Astrocyte (in vitro differentiated cells and primary cell): Measurements from ENCODE around the gene FBXO44. TPM values are rescaled to one million over a fixed set of nuclear protein-coding genes. Genes with fewer than 3 reads are reported as not detected.

Experiments
- DNase-seq: peaks from one replicate; pipeline ENCODE4 v3.0.0-alpha.2; 2010; ENCODE audit warnings: low read depth
- FAIRE-seq: peaks from 2 replicates; lab custom pipeline; 2011; peaks lifted over from hg19 to GRCh38; lab: Jason Lieb, UNC
- H2AFZ ChIP-seq: 2 replicates; pipeline ENCODE4 v1.6.0; 2012; ENCODE audit warnings: low read depth, low read length, inconsistent platforms
- H3K27ac ChIP-seq: 2 replicates; pipeline ENCODE4 v1.5.1; 2011; ENCODE audit warnings: low read depth, low read length, inconsistent platforms
- H3K27me3 ChIP-seq: 2 replicates; pipeline ENCODE4 v1.6.0; 2011; ENCODE audit warnings: low read length, inconsistent platforms; ENCODE audit not compliant: insufficient read depth
- H3K36me3 ChIP-seq: 2 replicates; pipeline ENCODE4 v1.5.1; 2011; ENCODE audit warnings: low read length, inconsistent platforms; ENCODE audit not compliant: insufficient read depth
- H3K4me1 ChIP-seq: 2 replicates; pipeline ENCODE4 v1.5.1; 2011; ENCODE audit warnings: low read length, inconsistent platforms; ENCODE audit not compliant: insufficient read depth
- H3K4me2 ChIP-seq: 2 replicates; pipeline ENCODE4 v1.6.0; 2012; ENCODE audit warnings: low read length, inconsistent platforms
- H3K4me3 ChIP-seq: 2 replicates; pipeline ENCODE4 v1.5.1; 2011; ENCODE audit warnings: low read depth, mild to moderate bottlenecking, low read length, inconsistent platforms; ENCODE audit not compliant: insufficient read depth
- H3K79me2 ChIP-seq: 2 replicates; pipeline ENCODE4 v1.6.0; 2012; ENCODE audit warnings: mild to moderate bottlenecking, low read length, inconsistent platforms; ENCODE audit not compliant: insufficient read depth
- H3K9ac ChIP-seq: 2 replicates; pipeline ENCODE4 v1.6.0; 2012; ENCODE audit warnings: mild to moderate bottlenecking, low read length, inconsistent platforms
- H3K9me3 ChIP-seq: 2 replicates; pipeline ENCODE4 v1.5.1; 2012; ENCODE audit warnings: low read depth, mild to moderate bottlenecking, low read length, inconsistent platforms; ENCODE audit not compliant: insufficient read depth
- H4K20me1 ChIP-seq: 2 replicates; pipeline ENCODE4 v1.6.0; 2012; ENCODE audit warnings: low read length, inconsistent platforms; ENCODE audit not compliant: insufficient read depth
- H3K27ac Mint-ChIP-seq: one replicate; pipeline ENCODE4 v1.8.0; 2021; ENCODE audit warnings: mild to moderate bottlenecking, mixed read lengths; ENCODE audit not compliant: unreplicated experiment
- H3K27me3 Mint-ChIP-seq: one replicate; pipeline ENCODE4 v1.8.0; 2021; ENCODE audit warnings: low read depth, mixed read lengths; ENCODE audit not compliant: unreplicated experiment
- H3K36me3 Mint-ChIP-seq: one replicate; pipeline ENCODE4 v1.8.0; 2021; ENCODE audit warnings: low read depth, mixed read lengths; ENCODE audit not compliant: unreplicated experiment
- H3K4me1 Mint-ChIP-seq: one replicate; pipeline ENCODE4 v1.8.0; 2021; ENCODE audit warnings: low read depth, mixed read lengths; ENCODE audit not compliant: unreplicated experiment
- H3K4me3 Mint-ChIP-seq: one replicate; pipeline ENCODE4 v1.8.0; 2021; ENCODE audit warnings: mild to moderate bottlenecking, moderate library complexity, mixed read lengths; ENCODE audit not compliant: unreplicated experiment
- H3K9me3 Mint-ChIP-seq: one replicate; pipeline ENCODE4 v1.8.0; 2021; ENCODE audit warnings: mild to moderate bottlenecking, mixed read lengths; ENCODE audit not compliant: unreplicated experiment
- EZH2 ChIP-seq: IDR thresholded peaks from 2 replicates; pipeline ENCODE4 v1.6.1; 2012; ENCODE audit warnings: mild to moderate bottlenecking, low read length, inconsistent platforms; ENCODE audit not compliant: insufficient read depth
- total RNA-seq: library from RNA; stranded (reverse); gene quantifications from 2 replicates; pipeline ENCODE4 v1.2.1, GENCODE V29; 2021
- TF ChIP-seq, protein P1 (sequence below): IDR thresholded peaks from 2 replicates; pipeline ENCODE4 v1.5.1; 2011; ENCODE audit warnings: low read depth, mild to moderate bottlenecking, inconsistent platforms, low read length, moderate library complexity; ENCODE audit not compliant: insufficient read depth

The FBXO44 gene
- total RNA-seq, 1 donor from 2014 or later, result 31.6 TPM

DNA sequence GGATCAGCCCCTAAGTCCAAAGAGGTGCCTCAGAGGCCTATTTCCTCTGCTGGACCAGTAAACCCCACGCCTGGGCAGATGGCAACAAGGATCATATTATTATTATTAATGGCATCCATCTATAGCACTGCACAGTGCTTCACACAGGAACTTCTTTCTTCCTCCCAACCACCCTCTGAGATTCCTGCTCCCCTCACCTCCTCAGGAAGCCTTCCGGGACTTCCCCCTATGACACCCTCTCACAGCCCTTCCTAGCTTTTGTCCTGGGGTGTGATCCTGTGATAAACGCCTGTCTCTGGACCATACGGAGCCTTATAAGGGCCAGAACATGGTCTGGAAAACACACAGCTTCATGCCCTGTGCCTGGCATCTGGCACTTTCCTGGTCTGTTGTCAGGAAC, 3.7 kb upstream of the FBXO44 start:
- DNase-seq, result no peak
- Histone ChIP-seq H3K27ac (no peak overlapping the region), H3K4me2 (peak overlapping the region; percentile 68), H3K36me3 (no peaks in the 10 kb centered on the region), H3K9me3 (no peaks in the 10 kb centered on the region), H3K79me2 (no peaks in the 10 kb centered on the region), H2AFZ (peak overlapping the region; percentile 64), H3K27me3 (peaks cover 19% of the 10 kb centered on the region), H4K20me1 (peaks cover 5% of the 10 kb centered on the region), H3K4me3 (no peak overlapping the region), H3K4me1 (peaks cover 11% of the 10 kb centered on the region), H3K9ac (no peak overlapping the region)
- no peak for TF ChIP-seq EZH2
- TF ChIP-seq, protein P1, sequence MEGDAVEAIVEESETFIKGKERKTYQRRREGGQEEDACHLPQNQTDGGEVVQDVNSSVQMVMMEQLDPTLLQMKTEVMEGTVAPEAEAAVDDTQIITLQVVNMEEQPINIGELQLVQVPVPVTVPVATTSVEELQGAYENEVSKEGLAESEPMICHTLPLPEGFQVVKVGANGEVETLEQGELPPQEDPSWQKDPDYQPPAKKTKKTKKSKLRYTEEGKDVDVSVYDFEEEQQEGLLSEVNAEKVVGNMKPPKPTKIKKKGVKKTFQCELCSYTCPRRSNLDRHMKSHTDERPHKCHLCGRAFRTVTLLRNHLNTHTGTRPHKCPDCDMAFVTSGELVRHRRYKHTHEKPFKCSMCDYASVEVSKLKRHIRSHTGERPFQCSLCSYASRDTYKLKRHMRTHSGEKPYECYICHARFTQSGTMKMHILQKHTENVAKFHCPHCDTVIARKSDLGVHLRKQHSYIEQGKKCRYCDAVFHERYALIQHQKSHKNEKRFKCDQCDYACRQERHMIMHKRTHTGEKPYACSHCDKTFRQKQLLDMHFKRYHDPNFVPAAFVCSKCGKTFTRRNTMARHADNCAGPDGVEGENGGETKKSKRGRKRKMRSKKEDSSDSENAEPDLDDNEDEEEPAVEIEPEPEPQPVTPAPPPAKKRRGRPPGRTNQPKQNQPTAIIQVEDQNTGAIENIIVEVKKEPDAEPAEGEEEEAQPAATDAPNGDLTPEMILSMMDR, result no peak
- no peaks in the 10 kb centered on the region for H3K9me3 Mint-ChIP-seq
- no peak overlapping the region for H3K27ac Mint-ChIP-seq
- peaks cover 5% of the 10 kb centered on the region for H3K4me1 Mint-ChIP-seq
- H3K36me3 Mint-ChIP-seq, result no peaks in the 10 kb centered on the region
- peaks cover 13% of the 10 kb centered on the region for H3K27me3 Mint-ChIP-seq
- peak overlapping the region; percentile 31 for H3K4me3 Mint-ChIP-seq
- no peak for FAIRE-seq

- Mint-ChIP-seq H3K4me1 (peaks cover 6% of the 10 kb centered on the region), H3K36me3 (peaks cover 2% of the 10 kb centered on the region)
Observed at GRCh38 chr1:11652203-11652780, 2.4 kb upstream of the FBXO44 start.

More at GRCh38 chr1:11652203-11652780, 2.4 kb upstream of the FBXO44 start:
- peaks cover 9% of the 10 kb centered on the region for H3K27me3 Mint-ChIP-seq
- FAIRE-seq, result no peak
- Histone ChIP-seq H3K27ac (no peak overlapping the region), H3K9ac (no peak overlapping the region), H4K20me1 (peaks cover 7% of the 10 kb centered on the region), H3K4me1 (peaks cover 11% of the 10 kb centered on the region), H3K36me3 (no peaks in the 10 kb centered on the region), H3K79me2 (no peaks in the 10 kb centered on the region), H2AFZ (no peak overlapping the region), H3K4me2 (no peak overlapping the region), H3K27me3 (peaks cover 19% of the 10 kb centered on the region), H3K4me3 (no peak overlapping the region), H3K9me3 (no peaks in the 10 kb centered on the region)
- no peak for DNase-seq
- no peak overlapping the region for H3K4me3 Mint-ChIP-seq
- H3K27ac Mint-ChIP-seq, result no peak overlapping the region
- no peaks in the 10 kb centered on the region for H3K9me3 Mint-ChIP-seq
- TF ChIP-seq, protein P1, result no peak
- no peak for TF ChIP-seq EZH2
